GM12878 (cell line): Measurements from ENCODE around the gene FXYD4. TPM values are rescaled to one million over a fixed set of nuclear protein-coding genes. Genes with fewer than 3 reads are reported as not detected.
A peak's percentile ranks its signal among the peaks of the same experiment; 100 is the strongest.

Experiments
- ATAC-seq: fragments of 200-7000 bp; cut with Tn5 transposase; 3 replicates; pipeline ENCODE4 v1.9.1; 2020; ENCODE audit warnings: mild to moderate bottlenecking, moderate library complexity
- BruUV-seq: library from RNA; stranded (reverse); fragments of 400-500 nt; replicated peaks from 2 replicates; lab custom pipeline; 2021; lab: Mats Ljungman, UMichigan
- CTCF ChIA-PET: fragments of 300-600 bp; sonication (Branson Sonifier 250); formaldehyde crosslinking; extraction: SDS; loops from one replicate; lab custom pipeline; 2021; ENCODE audit warnings: inconsistent platforms; lab: Yijun Ruan, JAX
- POLR2A ChIA-PET: fragments of 350-600 bp; formaldehyde crosslinking; extraction: SDS; loops from one replicate; lab custom pipeline; 2021; ENCODE audit warnings: inconsistent platforms; lab: Charles Lee
- RAD21 ChIA-PET: fragments of 300-600 bp; sonication (Branson Sonifier 250); formaldehyde crosslinking; loops from one replicate; lab custom pipeline; 2023; ENCODE audit warnings: antibody characterized with exemption; ENCODE audit not compliant: unreplicated experiment; lab: Charles Lee
- SMC1A ChIA-PET: fragments of 300-600 bp; sonication (Branson Sonifier 250); formaldehyde crosslinking; loops from one replicate; lab custom pipeline; 2023; ENCODE audit not compliant: unreplicated experiment, uncharacterized antibody; lab: Charles Lee
- DNase-seq: peaks from one replicate; pipeline ENCODE4 v3.0.0-alpha.2; 2011; ENCODE audit warnings: low read depth, low spot score
- FAIRE-seq: peaks from 3 replicates; lab custom pipeline; 2011; peaks lifted over from hg19 to GRCh38; lab: Jason Lieb, UNC
- H2AFZ ChIP-seq: 2 replicates; pipeline ENCODE4 v1.6.0; 2011; ENCODE audit warnings: low read depth, low read length, control low read depth; ENCODE audit not compliant: control insufficient read depth
- H3K27ac ChIP-seq: 2 replicates; pipeline ENCODE4 v1.5.1; 2011; ENCODE audit warnings: control low read depth; ENCODE audit not compliant: control insufficient read depth, insufficient read depth
- H3K27me3 ChIP-seq, 2 experiments: replicated peaks in 1 of 2; 2 replicates each; pipeline versions ENCODE4 v1.6.0 to v1.6.1; 2011; ENCODE audit warnings: low read length in 1 of 2; ENCODE audit not compliant: control insufficient read depth in 2 of 2, insufficient read depth in 2 of 2
- H3K36me3 ChIP-seq, 2 experiments: 2 replicates each; pipeline ENCODE4 v1.5.1; 2011; ENCODE audit warnings: low read length in 1 of 2; ENCODE audit not compliant: control insufficient read depth in 2 of 2, insufficient read depth in 2 of 2
- H3K4me1 ChIP-seq: 2 replicates; pipeline ENCODE4 v1.6.1; 2011; ENCODE audit warnings: mild to moderate bottlenecking, low read length, moderate library complexity, mixed read lengths; ENCODE audit not compliant: control insufficient read depth, insufficient read depth
- H3K4me2 ChIP-seq: 2 replicates; pipeline ENCODE4 v1.6.0; 2011; ENCODE audit warnings: control low read depth; ENCODE audit not compliant: control insufficient read depth, insufficient read depth
- H3K4me3 ChIP-seq: fragments of 200-600 bp; sonication (generic); 2 replicates; pipeline ENCODE4 v1.5.1; 2016
- H3K79me2 ChIP-seq: 2 replicates; pipeline ENCODE4 v1.6.0; 2011; ENCODE audit warnings: low read length; ENCODE audit not compliant: control insufficient read depth, insufficient read depth
- H3K9ac ChIP-seq: 2 replicates; pipeline ENCODE4 v1.8.0; 2011; ENCODE audit warnings: low read length, control low read depth, mixed read lengths; ENCODE audit not compliant: control insufficient read depth, insufficient read depth
- H3K9me3 ChIP-seq: replicated peaks from 3 replicates; pipeline ENCODE4 v1.5.1; 2011; ENCODE audit warnings: mild to moderate bottlenecking, low read length; ENCODE audit not compliant: control insufficient read depth, insufficient read depth
- H4K20me1 ChIP-seq: 2 replicates; pipeline ENCODE4 v1.6.0; 2011; ENCODE audit not compliant: control insufficient read depth, insufficient read depth
- BACH1 ChIP-seq: fragments of 450-650 bp; IDR thresholded peaks from 2 replicates; pipeline ENCODE4 v1.6.1; 2017; ENCODE audit warnings: mild to moderate bottlenecking, borderline replicate concordance
- IKZF2 ChIP-seq, 2 experiments: fragments of 450-650 bp; IDR thresholded peaks; 2 replicates each; pipeline ENCODE4 v1.6.1; 2017; ENCODE audit warnings: mild to moderate bottlenecking in 2 of 2, moderate library complexity in 2 of 2
- KAT2A ChIP-seq: conservative IDR thresholded peaks from 2 replicates; pipeline ENCODE4 v1.6.1; 2011; ENCODE audit warnings: low read depth, low read length; ENCODE audit not compliant: control insufficient read depth
- MYB ChIP-seq: fragments of 150-350 bp; IDR thresholded peaks from 2 replicates; pipeline ENCODE4 v1.6.1; 2014; ENCODE audit warnings: mild to moderate bottlenecking, low read depth, low read length, borderline replicate concordance
- RAD21 ChIP-seq: IDR thresholded peaks from 2 replicates; pipeline ENCODE4 v1.6.1; 2011; ENCODE audit warnings: mild to moderate bottlenecking, low read depth, low read length, moderate library complexity; ENCODE audit not compliant: insufficient read depth
- RUNX3 ChIP-seq: IDR thresholded peaks from 2 replicates; pipeline ENCODE4 v1.6.1; 2012; ENCODE audit warnings: low read length, inconsistent platforms
- SIN3A ChIP-seq: IDR thresholded peaks from 2 replicates; pipeline ENCODE4 v1.6.1; 2012; ENCODE audit warnings: low read depth, low read length, improper control_type of control experiment
- SRF ChIP-seq, 2 experiments: IDR thresholded peaks; 2 replicates each; pipeline ENCODE4 v1.6.1; 2011; ENCODE audit warnings: low read depth in 2 of 2, low read length in 2 of 2, mild to moderate bottlenecking in 1 of 2, moderate library complexity in 1 of 2
- WGBS: methylation state at CpG from one replicate; pipeline ENCODE4 v1.1.6; 2016; ENCODE audit warnings: low lambda C conversion rate; ENCODE audit not compliant: insufficient replicate concordance, insufficient coverage; ENCODE audit errors: missing lambda C conversion rate; 5-methylcytosine and 5-hydroxymethylcytosine counted together
- in situ Hi-C: fragments of 300-500 bp; cut with MboI; formaldehyde crosslinking; loops from 9 replicates; pipeline ENCODE4 v1.14.3; 2018; ENCODE audit warnings: mixed read lengths
- intact Hi-C: fragments of 100-400 bp; cut with micrococcal nuclease; formaldehyde crosslinking; loops from one replicate; pipeline ENCODE4 v1.14.2; 2022; ENCODE audit not compliant: unreplicated experiment
- polyA plus RNA-seq, 11 experiments: library from polyadenylated mRNA; depleted of rRNA in 4 of 11; unstranded in 6 of 11; stranded (reverse) in 5 of 11; fragments of >200 nt; fragmentation: Nextera tagmentation in 4 of 11; fragmentation: Illumina TruSeq in 1 of 11; extraction: Ambion mirVana in 4 of 11; extraction: Trizol in 1 of 11; gene quantifications; 1 replicate in 1 of 11; 2 replicates in 10 of 11; pipeline versions ENCODE4 v1.2.1 to v1.2.3, GENCODE V29; 2011 to 2016; ENCODE audit warnings: inconsistent platforms in 2 of 11, missing spikeins in 2 of 11, low read depth in 1 of 11
- total RNA-seq, 4 experiments: library from RNA; depleted of rRNA in 3 of 4; stranded (reverse); fragments of >200 nt in 3 of 4; fragmentation: Illumina TruSeq in 1 of 4; extraction: Trizol in 1 of 4; gene quantifications; 2 replicates each; pipeline versions ENCODE4 v1.2.1 to v1.2.3, GENCODE V29; 2013 to 2021
- TF ChIP-seq, protein P1 (sequence below): fragments of 450-650 bp; IDR thresholded peaks from 2 replicates; pipeline ENCODE4 v1.6.1; 2016; ENCODE audit warnings: mild to moderate bottlenecking
- TF ChIP-seq, protein P2 (sequence below): fragments of 450-650 bp; IDR thresholded peaks from 2 replicates; pipeline ENCODE4 v1.6.1; 2017; ENCODE audit warnings: mild to moderate bottlenecking, moderate library complexity
- TF ChIP-seq, protein P3 (sequence below): IDR thresholded peaks from 2 replicates; pipeline ENCODE4 v1.6.1; 2011; ENCODE audit warnings: low read depth, mild to moderate bottlenecking, low read length, moderate library complexity, borderline replicate concordance; ENCODE audit errors: extremely low read depth
- TF ChIP-seq, protein P4 (sequence below): fragments of 450-650 bp; IDR thresholded peaks from 2 replicates; pipeline ENCODE4 v1.6.1; 2017; ENCODE audit warnings: mild to moderate bottlenecking, low read depth, inconsistent platforms; ENCODE audit not compliant: poor library complexity, severe bottlenecking

FXYD4 gene
- total and polyA plus RNA-seq, 10 of the 15 experiments (the other 5 are each of a cell fraction or from before 2014, with no cell fraction given) = not detected

DNA sequence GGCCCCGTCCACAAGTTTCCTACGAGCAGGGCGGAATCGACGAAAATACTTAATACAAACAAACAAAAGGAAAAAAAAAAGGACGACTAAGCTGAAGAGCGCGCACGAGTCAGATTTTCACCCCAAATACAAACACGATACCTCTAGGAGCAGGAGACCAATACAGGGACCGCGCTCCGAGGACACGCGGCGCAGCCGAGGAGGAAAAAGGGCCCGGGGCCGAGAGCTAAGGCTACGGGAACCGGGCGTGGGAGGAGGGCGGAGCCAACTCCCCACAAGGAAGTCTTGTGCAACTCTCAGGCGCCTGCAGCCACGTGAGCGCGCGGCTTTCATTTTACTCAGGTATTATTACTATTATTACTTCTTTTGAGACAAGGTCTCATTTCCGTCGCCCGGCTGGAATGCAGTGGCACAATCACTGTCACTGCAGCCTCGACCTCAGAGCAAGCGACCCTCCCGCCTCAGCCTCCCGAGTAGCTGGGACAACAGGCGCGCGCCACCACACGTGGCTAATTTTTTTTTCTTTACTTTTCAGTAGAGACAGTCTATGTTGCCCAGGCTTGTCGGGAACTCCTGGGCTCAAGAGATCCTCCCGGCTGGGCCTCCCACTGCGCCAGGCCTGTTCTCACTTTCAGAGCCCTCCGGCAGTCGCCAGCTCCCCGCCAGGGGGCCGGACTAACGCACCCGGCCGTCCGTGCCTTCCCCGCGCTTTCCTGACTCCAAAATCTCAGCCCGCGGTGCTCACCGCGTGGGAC is 36.3 kb downstream of the FXYD4 start:
- Histone ChIP-seq H3K27ac (peak overlapping the region; percentile 95), H3K4me1 (no peaks in the 10 kb centered on the region; the same call in 1 of the 2 replicates), H3K79me2 (peaks cover 70% of the 10 kb centered on the region), H3K9me3 (no peaks in the 10 kb centered on the region), H3K9ac (peak overlapping the region; percentile 92), H3K4me2 (peak overlapping the region; percentile 76), H2AFZ (no peak overlapping the region), H3K27me3 (no peaks in the 10 kb centered on the region), H3K36me3 (no peaks in the 10 kb centered on the region; a peak in 1 of 4 replicates), H4K20me1 (peaks cover 4% of the 10 kb centered on the region; the same call in 1 of the 2 replicates), H3K4me3 (peak overlapping the region; percentile 98)
- POLR2A ChIA-PET = interaction anchor here (1.3 to 3.4 kb wide), 5 partner anchors 10 to 49 kb away, joined by 3 to 19 read pairs (median 7); no protein-coding TSS in a partner anchor
- DNase-seq (no peak), ATAC-seq (peak; percentile 61), FAIRE-seq (peak; percentile 98)
- WGBS = under 1% methylated on average over 56 of the region's 56 CpGs
- CTCF ChIA-PET = interaction anchor here (0.6 to 1.3 kb wide), 6 partner anchors 10 to 287 kb away, joined by 3 to 6 read pairs (median 3); no protein-coding TSS in a partner anchor
- TSS peak; percentile 53 for BruUV-seq
- SMC1A ChIA-PET = interaction anchor here (0.7 to 1.0 kb wide), 2 partner anchors 30 to 45 kb away, joined by 3 to 5 read pairs; no protein-coding TSS in a partner anchor
- RAD21 ChIA-PET = interaction anchor here (0.8 to 1.8 kb wide), 4 partner anchors 10 to 45 kb away, joined by 3 to 5 read pairs (median 5); partner anchors contain the start of gene ZNF487
- in situ Hi-C loops (loop anchor here (10.0 to 25.0 kb wide), 4 partner anchors 270 to 1557 kb away; partner anchors contain the start of genes CSGALNACT2 and ZNF33B), intact Hi-C loops (loop anchor here (1.0 to 5.0 kb wide), 4 partner anchors 10 to 270 kb away; partner anchors contain the start of genes CSGALNACT2 and ZNF487)
- TF ChIP-seq, protein P1, sequence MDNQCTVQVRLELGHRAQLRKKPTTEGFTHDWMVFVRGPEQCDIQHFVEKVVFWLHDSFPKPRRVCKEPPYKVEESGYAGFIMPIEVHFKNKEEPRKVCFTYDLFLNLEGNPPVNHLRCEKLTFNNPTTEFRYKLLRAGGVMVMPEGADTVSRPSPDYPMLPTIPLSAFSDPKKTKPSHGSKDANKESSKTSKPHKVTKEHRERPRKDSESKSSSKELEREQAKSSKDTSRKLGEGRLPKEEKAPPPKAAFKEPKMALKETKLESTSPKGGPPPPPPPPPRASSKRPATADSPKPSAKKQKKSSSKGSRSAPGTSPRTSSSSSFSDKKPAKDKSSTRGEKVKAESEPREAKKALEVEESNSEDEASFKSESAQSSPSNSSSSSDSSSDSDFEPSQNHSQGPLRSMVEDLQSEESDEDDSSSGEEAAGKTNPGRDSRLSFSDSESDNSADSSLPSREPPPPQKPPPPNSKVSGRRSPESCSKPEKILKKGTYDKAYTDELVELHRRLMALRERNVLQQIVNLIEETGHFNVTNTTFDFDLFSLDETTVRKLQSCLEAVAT = peak; percentile 83
- TF ChIP-seq MYB (no peak), KAT2A (no peak), IKZF2 (IDR thresholded peaks at IDR 0.05) (no peak; a peak in 1 of 4 replicates), RAD21 (no peak), SIN3A (peak; percentile 59; the same call in 1 of the 2 replicates), SRF (IDR thresholded peaks at IDR 0.05; ENCODE audit: low read depth in 2 of 2, low read length in 2 of 2) (peak in 1 of 2 experiments; percentile 76; a peak in 2 of 4 replicates), RUNX3 (peak; percentile 57), BACH1 (no peak; the same call in 1 of the 2 replicates)
- TF ChIP-seq, protein P2, sequence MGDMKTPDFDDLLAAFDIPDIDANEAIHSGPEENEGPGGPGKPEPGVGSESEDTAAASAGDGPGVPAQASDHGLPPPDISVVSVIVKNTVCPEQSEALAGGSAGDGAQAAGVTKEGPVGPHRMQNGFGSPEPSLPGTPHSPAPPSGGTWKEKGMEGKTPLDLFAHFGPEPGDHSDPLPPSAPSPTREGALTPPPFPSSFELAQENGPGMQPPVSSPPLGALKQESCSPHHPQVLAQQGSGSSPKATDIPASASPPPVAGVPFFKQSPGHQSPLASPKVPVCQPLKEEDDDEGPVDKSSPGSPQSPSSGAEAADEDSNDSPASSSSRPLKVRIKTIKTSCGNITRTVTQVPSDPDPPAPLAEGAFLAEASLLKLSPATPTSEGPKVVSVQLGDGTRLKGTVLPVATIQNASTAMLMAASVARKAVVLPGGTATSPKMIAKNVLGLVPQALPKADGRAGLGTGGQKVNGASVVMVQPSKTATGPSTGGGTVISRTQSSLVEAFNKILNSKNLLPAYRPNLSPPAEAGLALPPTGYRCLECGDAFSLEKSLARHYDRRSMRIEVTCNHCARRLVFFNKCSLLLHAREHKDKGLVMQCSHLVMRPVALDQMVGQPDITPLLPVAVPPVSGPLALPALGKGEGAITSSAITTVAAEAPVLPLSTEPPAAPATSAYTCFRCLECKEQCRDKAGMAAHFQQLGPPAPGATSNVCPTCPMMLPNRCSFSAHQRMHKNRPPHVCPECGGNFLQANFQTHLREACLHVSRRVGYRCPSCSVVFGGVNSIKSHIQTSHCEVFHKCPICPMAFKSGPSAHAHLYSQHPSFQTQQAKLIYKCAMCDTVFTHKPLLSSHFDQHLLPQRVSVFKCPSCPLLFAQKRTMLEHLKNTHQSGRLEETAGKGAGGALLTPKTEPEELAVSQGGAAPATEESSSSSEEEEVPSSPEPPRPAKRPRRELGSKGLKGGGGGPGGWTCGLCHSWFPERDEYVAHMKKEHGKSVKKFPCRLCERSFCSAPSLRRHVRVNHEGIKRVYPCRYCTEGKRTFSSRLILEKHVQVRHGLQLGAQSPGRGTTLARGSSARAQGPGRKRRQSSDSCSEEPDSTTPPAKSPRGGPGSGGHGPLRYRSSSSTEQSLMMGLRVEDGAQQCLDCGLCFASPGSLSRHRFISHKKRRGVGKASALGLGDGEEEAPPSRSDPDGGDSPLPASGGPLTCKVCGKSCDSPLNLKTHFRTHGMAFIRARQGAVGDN = no peak
- TF ChIP-seq, protein P3, sequence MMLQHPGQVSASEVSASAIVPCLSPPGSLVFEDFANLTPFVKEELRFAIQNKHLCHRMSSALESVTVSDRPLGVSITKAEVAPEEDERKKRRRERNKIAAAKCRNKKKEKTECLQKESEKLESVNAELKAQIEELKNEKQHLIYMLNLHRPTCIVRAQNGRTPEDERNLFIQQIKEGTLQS = no peak
- TF ChIP-seq, protein P4, sequence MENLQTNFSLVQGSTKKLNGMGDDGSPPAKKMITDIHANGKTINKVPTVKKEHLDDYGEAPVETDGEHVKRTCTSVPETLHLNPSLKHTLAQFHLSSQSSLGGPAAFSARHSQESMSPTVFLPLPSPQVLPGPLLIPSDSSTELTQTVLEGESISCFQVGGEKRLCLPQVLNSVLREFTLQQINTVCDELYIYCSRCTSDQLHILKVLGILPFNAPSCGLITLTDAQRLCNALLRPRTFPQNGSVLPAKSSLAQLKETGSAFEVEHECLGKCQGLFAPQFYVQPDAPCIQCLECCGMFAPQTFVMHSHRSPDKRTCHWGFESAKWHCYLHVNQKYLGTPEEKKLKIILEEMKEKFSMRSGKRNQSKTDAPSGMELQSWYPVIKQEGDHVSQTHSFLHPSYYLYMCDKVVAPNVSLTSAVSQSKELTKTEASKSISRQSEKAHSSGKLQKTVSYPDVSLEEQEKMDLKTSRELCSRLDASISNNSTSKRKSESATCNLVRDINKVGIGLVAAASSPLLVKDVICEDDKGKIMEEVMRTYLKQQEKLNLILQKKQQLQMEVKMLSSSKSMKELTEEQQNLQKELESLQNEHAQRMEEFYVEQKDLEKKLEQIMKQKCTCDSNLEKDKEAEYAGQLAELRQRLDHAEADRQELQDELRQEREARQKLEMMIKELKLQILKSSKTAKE = no peak
